ENCODE results near the gene TXNIP. TPM values are rescaled to one million over a fixed set of nuclear protein-coding genes. Genes with fewer than 3 reads are reported as not detected.

TXNIP gene
- total RNA-seq, 1 donor from 2014 or later, result 213 TPM

GRCh38 chr1:145983960-145984830 is 12.2 kb downstream of the TXNIP start:
- H3K79me2 ChIP-seq (ENCODE audit: low read depth), result no peaks in the 10 kb centered on the region
- no peaks in the 10 kb centered on the region for H4K20me1 ChIP-seq (ENCODE audit: low read depth)
- no peak overlapping the region for H2AFZ ChIP-seq (replicated peaks)
- Mint-ChIP-seq H3K9me3 (no peaks in the 10 kb centered on the region), H3K4me1 (peaks cover 24% of the 10 kb centered on the region), H3K4me3 (peak overlapping the region; percentile 8), H3K27me3 (ENCODE audit: insufficient read depth, low read depth) (peaks cover 4% of the 10 kb centered on the region), H3K36me3 (no peaks in the 10 kb centered on the region), H3K27ac (peak overlapping the region; percentile 61)
- H3K4me2 ChIP-seq, result no peak overlapping the region
- no peak overlapping the region for H3K27ac ChIP-seq
- peaks cover 4% of the 10 kb centered on the region for H3K4me1 ChIP-seq
- TF ChIP-seq EZH2 (IDR thresholded peaks at IDR 0.05) (no peak), EZH2phosphoT487 (IDR thresholded peaks at IDR 0.05) (no peak)
- TF ChIP-seq, protein P1, sequence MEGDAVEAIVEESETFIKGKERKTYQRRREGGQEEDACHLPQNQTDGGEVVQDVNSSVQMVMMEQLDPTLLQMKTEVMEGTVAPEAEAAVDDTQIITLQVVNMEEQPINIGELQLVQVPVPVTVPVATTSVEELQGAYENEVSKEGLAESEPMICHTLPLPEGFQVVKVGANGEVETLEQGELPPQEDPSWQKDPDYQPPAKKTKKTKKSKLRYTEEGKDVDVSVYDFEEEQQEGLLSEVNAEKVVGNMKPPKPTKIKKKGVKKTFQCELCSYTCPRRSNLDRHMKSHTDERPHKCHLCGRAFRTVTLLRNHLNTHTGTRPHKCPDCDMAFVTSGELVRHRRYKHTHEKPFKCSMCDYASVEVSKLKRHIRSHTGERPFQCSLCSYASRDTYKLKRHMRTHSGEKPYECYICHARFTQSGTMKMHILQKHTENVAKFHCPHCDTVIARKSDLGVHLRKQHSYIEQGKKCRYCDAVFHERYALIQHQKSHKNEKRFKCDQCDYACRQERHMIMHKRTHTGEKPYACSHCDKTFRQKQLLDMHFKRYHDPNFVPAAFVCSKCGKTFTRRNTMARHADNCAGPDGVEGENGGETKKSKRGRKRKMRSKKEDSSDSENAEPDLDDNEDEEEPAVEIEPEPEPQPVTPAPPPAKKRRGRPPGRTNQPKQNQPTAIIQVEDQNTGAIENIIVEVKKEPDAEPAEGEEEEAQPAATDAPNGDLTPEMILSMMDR (IDR thresholded peaks at IDR 0.05), result no peak
- no peak overlapping the region for H3K4me3 ChIP-seq
- no peaks in the 10 kb centered on the region for H3K27me3 ChIP-seq
- no peak overlapping the region for H3K9ac ChIP-seq
- H3K9me3 ChIP-seq (ENCODE audit: low read depth), result no peaks in the 10 kb centered on the region
- H3K36me3 ChIP-seq, result no peaks in the 10 kb centered on the region
- no peak for DNase-seq (ENCODE audit: low spot score)
- H3F3A ChIP-seq (ENCODE audit: low read depth), result peaks cover 8% of the 10 kb centered on the region

DNA sequence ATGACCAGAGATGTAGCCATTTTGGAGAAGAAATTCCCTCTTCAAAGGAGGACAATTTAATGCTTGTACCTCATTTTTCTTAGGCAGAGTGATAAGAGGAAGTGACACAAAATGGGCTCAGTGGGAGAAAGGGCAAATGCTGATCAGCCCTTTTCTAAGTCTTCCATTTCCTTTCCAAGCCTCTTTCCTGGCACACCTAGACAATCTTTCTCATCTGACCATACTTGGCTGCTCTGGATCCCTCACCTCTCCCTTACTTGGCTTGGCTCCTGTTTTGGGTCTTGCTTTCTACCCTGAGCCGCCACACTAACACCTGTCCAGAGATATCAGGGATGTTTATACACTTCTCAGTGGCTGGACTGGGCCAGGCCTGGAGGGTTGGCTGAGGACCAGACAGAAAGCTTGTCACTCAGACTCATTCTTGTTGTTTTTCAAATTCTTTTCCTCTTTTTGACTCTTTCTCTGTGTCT is 13.1 kb downstream of the TXNIP start:
- Histone ChIP-seq H3K9ac (no peak overlapping the region), H3K27me3 (no peaks in the 10 kb centered on the region), H2AFZ (replicated peaks) (no peak overlapping the region), H3K36me3 (no peaks in the 10 kb centered on the region), H3K4me1 (peaks cover 12% of the 10 kb centered on the region), H3F3A (ENCODE audit: low read depth) (peaks cover 18% of the 10 kb centered on the region), H3K4me3 (no peak overlapping the region), H3K4me2 (no peak overlapping the region), H3K79me2 (ENCODE audit: low read depth) (no peaks in the 10 kb centered on the region), H3K9me3 (ENCODE audit: low read depth) (no peaks in the 10 kb centered on the region), H4K20me1 (ENCODE audit: low read depth) (no peaks in the 10 kb centered on the region), H3K27ac (no peak overlapping the region)
- TF ChIP-seq EZH2phosphoT487 (IDR thresholded peaks at IDR 0.05), result no peak
- TF ChIP-seq EZH2 (IDR thresholded peaks at IDR 0.05), result no peak
- TF ChIP-seq, protein P1 (IDR thresholded peaks at IDR 0.05), result no peak
- H3K27me3 Mint-ChIP-seq (ENCODE audit: insufficient read depth, low read depth), result peaks cover 4% of the 10 kb centered on the region
- H3K4me1 Mint-ChIP-seq, result peaks cover 22% of the 10 kb centered on the region
- DNase-seq (ENCODE audit: low spot score), result no peak
- no peak overlapping the region for H3K4me3 Mint-ChIP-seq
- no peak overlapping the region for H3K27ac Mint-ChIP-seq
- H3K36me3 Mint-ChIP-seq, result no peaks in the 10 kb centered on the region
- H3K9me3 Mint-ChIP-seq, result no peaks in the 10 kb centered on the region

- Mint-ChIP-seq H3K4me3 (no peak overlapping the region), H3K36me3 (no peaks in the 10 kb centered on the region), H3K9me3 (no peaks in the 10 kb centered on the region), H3K27me3 (ENCODE audit: insufficient read depth, low read depth) (peaks cover 4% of the 10 kb centered on the region), H3K4me1 (peaks cover 19% of the 10 kb centered on the region), H3K27ac (peak overlapping the region; percentile 76)
- no peaks in the 10 kb centered on the region for H3K27me3 ChIP-seq
- H3K27ac ChIP-seq, result no peak overlapping the region
- no peaks in the 10 kb centered on the region for H3K36me3 ChIP-seq
- TF ChIP-seq EZH2phosphoT487 (IDR thresholded peaks at IDR 0.05) (no peak), EZH2 (IDR thresholded peaks at IDR 0.05) (no peak)
- TF ChIP-seq, protein P1 (IDR thresholded peaks at IDR 0.05), result no peak
- H3K79me2 ChIP-seq (ENCODE audit: low read depth), result no peaks in the 10 kb centered on the region
- peaks cover 15% of the 10 kb centered on the region for H3K4me1 ChIP-seq
- no peaks in the 10 kb centered on the region for H3K9me3 ChIP-seq (ENCODE audit: low read depth)
- H3K4me2 ChIP-seq, result no peak overlapping the region
- no peaks in the 10 kb centered on the region for H4K20me1 ChIP-seq (ENCODE audit: low read depth)
- H2AFZ ChIP-seq (replicated peaks), result no peak overlapping the region
- no peak overlapping the region for H3K4me3 ChIP-seq
- no peak overlapping the region for H3K9ac ChIP-seq
- peaks cover 18% of the 10 kb centered on the region for H3F3A ChIP-seq (ENCODE audit: low read depth)
- no peak for DNase-seq (ENCODE audit: low spot score)
These were observed 14.2 kb downstream of the TXNIP start for GRCh38 chr1:145982010-145982723.

Measured in neural progenitor cell (in vitro differentiated cells).